Hepatocyte (in vitro differentiated cells): ENCODE results near the gene RAB11FIP3.

ENCODE experiments used
- CTCF ChIP-seq: fragments of 200-600 bp; sonication (generic); IDR thresholded peaks from 2 replicates; pipeline ENCODE4 v1.5.1; 2016; ENCODE audit warnings: antibody characterized with exemption, mild to moderate bottlenecking; ENCODE audit not compliant: poor library complexity
- EZH2 ChIP-seq: fragments of 200-600 bp; sonication (generic); IDR thresholded peaks from 2 replicates; pipeline ENCODE4 v1.6.1; 2016; ENCODE audit warnings: antibody characterized with exemption, mild to moderate bottlenecking, borderline replicate concordance
- EZH2phosphoT487 ChIP-seq: fragments of 200-600 bp; sonication (generic); IDR thresholded peaks from one replicate; pipeline ENCODE4 v1.6.1; 2018; ENCODE audit warnings: antibody characterized with exemption, mild to moderate bottlenecking, low read depth, moderate library complexity; ENCODE audit not compliant: unreplicated experiment, severe bottlenecking

GRCh38 chr16:471353-472198 lies 46.1 kb downstream of the RAB11FIP3 start:
- TF ChIP-seq EZH2phosphoT487 (no peak), CTCF (no peak), EZH2 (no peak)
